Muscle layer of colon (tissue), 2 donors: ENCODE results near the gene CNTNAP2.
"Not testable (repeated sequence)": the region's sequence is repeated elsewhere in the genome, so short reads cannot be mapped to it uniquely, and the experiment has no call there.

ENCODE experiments used
- H3K27ac ChIP-seq: one replicate; pipeline ENCODE4 v1.7.0; 2013; ENCODE audit warnings: low read depth, mild to moderate bottlenecking, low read length, moderate library complexity
- H3K27me3 ChIP-seq, 2 donors: one replicate each; pipeline ENCODE4 v1.7.0; 2013; ENCODE audit warnings: low read length in 2 of 2, mild to moderate bottlenecking in 2 of 2; ENCODE audit not compliant: insufficient read depth in 2 of 2, control insufficient read depth in 1 of 2
- H3K36me3 ChIP-seq: one replicate; pipeline ENCODE4 v1.7.0; 2013; ENCODE audit warnings: mild to moderate bottlenecking, low read length; ENCODE audit not compliant: insufficient read depth
- H3K4me1 ChIP-seq: one replicate; pipeline ENCODE4 v1.7.0; 2013; ENCODE audit warnings: mild to moderate bottlenecking, low read length; ENCODE audit not compliant: insufficient read depth
- H3K4me3 ChIP-seq, 2 donors: one replicate each; pipeline ENCODE4 v1.7.0; 2013; ENCODE audit warnings: low read length in 2 of 2, low read depth in 1 of 2, mild to moderate bottlenecking in 1 of 2, moderate library complexity in 1 of 2
- H3K9ac ChIP-seq: one replicate; pipeline ENCODE4 v1.7.0; 2013; ENCODE audit warnings: low read length
- H3K9me3 ChIP-seq: one replicate; pipeline ENCODE4 v1.7.0; 2013; ENCODE audit warnings: mild to moderate bottlenecking, low read length
- donor health status: abdominal sarcoma.
- donor health status: Adenocarcinoma of cecum.

Gene CNTNAP2

GRCh38 chr7:148304456-148304855 lies 2187.9 kb downstream of the CNTNAP2 start:
- Histone ChIP-seq H3K27me3 (no peaks in the 10 kb centered on the region), H3K9ac (no peak overlapping the region), H3K4me1 (peaks cover 16% of the 10 kb centered on the region), H3K4me3 (no peak overlapping the region), H3K27ac (no peak overlapping the region), H3K9me3 (no peaks in the 10 kb centered on the region), H3K36me3 (no peaks in the 10 kb centered on the region)

GRCh38 chr7:148306759-148307158 lies 2190.2 kb downstream of the CNTNAP2 start:
- Histone ChIP-seq H3K27me3 (no peaks in the 10 kb centered on the region), H3K27ac (no peak overlapping the region), H3K36me3 (no peaks in the 10 kb centered on the region), H3K9ac (no peak overlapping the region), H3K4me3 (no peak overlapping the region), H3K4me1 (peaks cover 16% of the 10 kb centered on the region), H3K9me3 (no peaks in the 10 kb centered on the region)

GRCh38 chr7:148318102-148318811 lies 2201.7 kb downstream of the CNTNAP2 start:
- H3K9ac ChIP-seq, result no peak overlapping the region
- no peaks in the 10 kb centered on the region for H3K27me3 ChIP-seq
- H3K4me1 ChIP-seq, result no peaks in the 10 kb centered on the region
- H3K4me3 ChIP-seq, result no peak overlapping the region
- H3K36me3 ChIP-seq, result no peaks in the 10 kb centered on the region
- no peaks in the 10 kb centered on the region for H3K9me3 ChIP-seq
- no peak overlapping the region for H3K27ac ChIP-seq

- Histone ChIP-seq H3K27ac (no peak overlapping the region), H3K9me3 (no peaks in the 10 kb centered on the region), H3K9ac (no peak overlapping the region), H3K4me3 (no peak overlapping the region), H3K36me3 (no peaks in the 10 kb centered on the region), H3K27me3 (no peaks in the 10 kb centered on the region), H3K4me1 (no peaks in the 10 kb centered on the region)
Observed at GRCh38 chr7:148318838-148319237, 2202.2 kb downstream of the CNTNAP2 start.

GRCh38 chr7:148319316-148319808 lies 2202.8 kb downstream of the CNTNAP2 start:
- H3K27me3 ChIP-seq, result no peaks in the 10 kb centered on the region
- no peak overlapping the region for H3K27ac ChIP-seq
- H3K9ac ChIP-seq, result no peak overlapping the region
- no peaks in the 10 kb centered on the region for H3K4me1 ChIP-seq
- no peaks in the 10 kb centered on the region for H3K9me3 ChIP-seq
- H3K4me3 ChIP-seq, result no peak overlapping the region
- H3K36me3 ChIP-seq, result no peaks in the 10 kb centered on the region

GRCh38 chr7:148325208-148325607 lies 2208.6 kb downstream of the CNTNAP2 start:
- H3K27ac ChIP-seq, result no peak overlapping the region
- no peak overlapping the region for H3K9ac ChIP-seq
- H3K27me3 ChIP-seq, result no peaks in the 10 kb centered on the region
- H3K36me3 ChIP-seq, result no peaks in the 10 kb centered on the region
- H3K4me1 ChIP-seq, result no peaks in the 10 kb centered on the region
- no peak overlapping the region for H3K4me3 ChIP-seq
- no peaks in the 10 kb centered on the region for H3K9me3 ChIP-seq

- Histone ChIP-seq H3K27me3 (no peaks in the 10 kb centered on the region), H3K36me3 (no peaks in the 10 kb centered on the region), H3K4me3 (no peak overlapping the region)
Observed at GRCh38 chr7:148327379-148327778, 2210.8 kb downstream of the CNTNAP2 start.

GRCh38 chr7:148328906-148329305 lies 2212.3 kb downstream of the CNTNAP2 start:
- Histone ChIP-seq H3K9me3 (no peaks in the 10 kb centered on the region), H3K36me3 (no peaks in the 10 kb centered on the region), H3K4me1 (no peaks in the 10 kb centered on the region), H3K27ac (no peak overlapping the region), H3K9ac (no peak overlapping the region), H3K27me3 (peaks cover 0 to under 1% of the 10 kb centered on the region in 2 donors), H3K4me3 (no peak overlapping the region)

More at GRCh38 chr7:148327379-148327778, 2210.8 kb downstream of the CNTNAP2 start:
- no peaks in the 10 kb centered on the region for H3K9me3 ChIP-seq
- no peak overlapping the region for H3K27ac ChIP-seq
- no peaks in the 10 kb centered on the region for H3K4me1 ChIP-seq
- no peak overlapping the region for H3K9ac ChIP-seq

GRCh38 chr7:148330124-148330818 lies 2213.7 kb downstream of the CNTNAP2 start:
- Histone ChIP-seq H3K9ac (no peak overlapping the region), H3K27ac (no peak overlapping the region), H3K4me3 (no peak overlapping the region), H3K9me3 (no peaks in the 10 kb centered on the region), H3K27me3 (peaks cover 0 to 6% of the 10 kb centered on the region in 2 donors), H3K4me1 (no peaks in the 10 kb centered on the region), H3K36me3 (no peaks in the 10 kb centered on the region)

- no peaks in the 10 kb centered on the region for H3K9me3 ChIP-seq
- H3K4me1 ChIP-seq, result no peaks in the 10 kb centered on the region
- peaks cover 0 to 12% of the 10 kb centered on the region in 2 donors for H3K27me3 ChIP-seq
- H3K36me3 ChIP-seq, result no peaks in the 10 kb centered on the region
- H3K9ac ChIP-seq, result no peak overlapping the region
- no peak overlapping the region for H3K4me3 ChIP-seq
- no peak overlapping the region for H3K27ac ChIP-seq
Observed at GRCh38 chr7:148330822-148331221, 2214.2 kb downstream of the CNTNAP2 start.

- H3K9ac ChIP-seq, H3K27ac ChIP-seq, H3K4me3 ChIP-seq, H3K36me3 ChIP-seq, H3K9me3 ChIP-seq, H3K4me1 ChIP-seq: not testable (repeated sequence)
- peaks cover 0 to 13% of the 10 kb centered on the region in 2 donors for H3K27me3 ChIP-seq
Observed at GRCh38 chr7:148331456-148331855, 2214.9 kb downstream of the CNTNAP2 start.
